Central memory CD8-positive, alpha-beta T cell (primary cell): ENCODE measurements around the gene MYO3B.

Source experiments
- ATAC-seq: fragments of 150-1000 bp; cut with Tn5 transposase; replicated peaks from 2 replicates; pipeline ENCODE4 v1.10.0; 2022; ENCODE audit warnings: mild to moderate bottlenecking, moderate FRiP score, moderate number of reproducible peaks; ENCODE audit not compliant: poor library complexity, severe bottlenecking; ENCODE audit errors: extremely low read depth
- DNase-seq, 2 donors: peaks; one replicate each; pipeline ENCODE4 v3.0.0; 2021; ENCODE audit warnings: low spot score in 2 of 2
- H3K27ac Mint-ChIP-seq: one replicate; pipeline ENCODE4 v1.8.0; 2022; ENCODE audit warnings: low read depth, mild to moderate bottlenecking, moderate library complexity, mixed read lengths
- H3K27me3 Mint-ChIP-seq: one replicate; pipeline ENCODE4 v1.8.0; 2022; ENCODE audit warnings: mixed read lengths
- H3K36me3 Mint-ChIP-seq: one replicate; pipeline ENCODE4 v1.8.0; 2022; ENCODE audit warnings: mild to moderate bottlenecking, moderate library complexity, mixed read lengths; ENCODE audit not compliant: insufficient read depth
- H3K4me1 Mint-ChIP-seq: one replicate; pipeline ENCODE4 v1.8.0; 2022; ENCODE audit warnings: mixed read lengths
- H3K4me3 Mint-ChIP-seq: one replicate; pipeline ENCODE4 v1.8.0; 2022; ENCODE audit warnings: mild to moderate bottlenecking, moderate library complexity, mixed read lengths
- H3K9me3 Mint-ChIP-seq: one replicate; pipeline ENCODE4 v1.8.0; 2022; ENCODE audit warnings: mixed read lengths

Gene MYO3B

DNA sequence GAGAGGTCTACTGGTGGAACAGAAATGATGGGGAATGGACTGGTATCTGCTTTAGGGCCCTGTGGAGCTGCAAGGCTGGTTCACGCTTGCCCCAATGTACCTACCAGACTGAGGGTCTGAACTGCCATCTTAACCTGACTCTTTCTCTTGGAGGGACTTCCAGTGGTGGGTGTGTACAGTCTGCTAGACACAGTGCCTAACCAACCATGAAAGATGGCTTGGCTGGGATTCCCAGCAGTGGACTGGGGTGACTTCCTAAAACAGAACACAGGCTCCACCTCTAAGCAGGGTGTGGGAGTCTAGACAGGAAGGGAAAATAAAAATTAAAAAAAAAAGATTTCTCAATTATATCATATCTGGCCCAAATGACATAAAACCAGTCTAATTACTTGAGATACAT is 25.5 kb upstream of the MYO3B start:
- Mint-ChIP-seq H3K4me1 (peaks cover 6% of the 10 kb centered on the region), H3K4me3 (no peak overlapping the region), H3K27ac (no peak overlapping the region), H3K36me3 (no peaks in the 10 kb centered on the region), H3K9me3 (no peaks in the 10 kb centered on the region), H3K27me3 (no peaks in the 10 kb centered on the region)
- DNase-seq = no peak
- no peak for ATAC-seq

- ATAC-seq (no peak), DNase-seq (no peak)
- no peaks in the 10 kb centered on the region for H3K27me3 Mint-ChIP-seq
- H3K4me3 Mint-ChIP-seq = no peak overlapping the region
- no peaks in the 10 kb centered on the region for H3K9me3 Mint-ChIP-seq
- H3K36me3 Mint-ChIP-seq = no peaks in the 10 kb centered on the region
- H3K4me1 Mint-ChIP-seq = peaks cover 6% of the 10 kb centered on the region
- no peak overlapping the region for H3K27ac Mint-ChIP-seq
These were observed 22.8 kb upstream of the MYO3B start for GRCh38 chr2:170155022-170155722.

DNA sequence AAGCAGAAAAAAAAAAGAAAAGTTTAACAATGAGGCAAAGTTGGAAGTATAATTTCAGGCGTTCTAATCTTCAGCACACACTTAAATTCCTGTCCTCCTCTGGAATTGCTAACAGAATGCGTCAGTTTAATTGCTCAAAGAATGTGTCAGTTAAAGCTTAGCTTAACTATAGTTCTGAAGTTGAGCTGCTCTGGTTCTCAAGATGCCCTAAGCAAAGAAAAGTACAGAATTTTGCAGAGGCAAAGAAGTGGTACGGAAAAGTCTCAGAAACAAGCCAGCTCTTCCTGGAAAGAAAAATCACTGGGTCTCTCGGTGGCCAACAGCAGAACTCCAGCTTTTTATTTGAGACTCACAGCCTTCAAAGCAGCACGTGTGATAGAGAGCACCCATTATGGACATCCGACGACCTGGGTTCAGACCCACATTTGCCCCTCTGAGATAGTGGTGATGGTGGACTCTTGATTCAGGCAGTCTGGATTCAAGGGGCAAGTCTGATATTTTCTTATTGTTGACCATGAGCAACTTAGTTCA is 22.2 kb upstream of the MYO3B start:
- H3K4me3 Mint-ChIP-seq = no peak overlapping the region
- no peak for ATAC-seq
- no peak for DNase-seq
- no peaks in the 10 kb centered on the region for H3K36me3 Mint-ChIP-seq
- H3K27me3 Mint-ChIP-seq = no peaks in the 10 kb centered on the region
- no peak overlapping the region for H3K27ac Mint-ChIP-seq
- no peaks in the 10 kb centered on the region for H3K9me3 Mint-ChIP-seq
- peaks cover 9% of the 10 kb centered on the region for H3K4me1 Mint-ChIP-seq

DNA sequence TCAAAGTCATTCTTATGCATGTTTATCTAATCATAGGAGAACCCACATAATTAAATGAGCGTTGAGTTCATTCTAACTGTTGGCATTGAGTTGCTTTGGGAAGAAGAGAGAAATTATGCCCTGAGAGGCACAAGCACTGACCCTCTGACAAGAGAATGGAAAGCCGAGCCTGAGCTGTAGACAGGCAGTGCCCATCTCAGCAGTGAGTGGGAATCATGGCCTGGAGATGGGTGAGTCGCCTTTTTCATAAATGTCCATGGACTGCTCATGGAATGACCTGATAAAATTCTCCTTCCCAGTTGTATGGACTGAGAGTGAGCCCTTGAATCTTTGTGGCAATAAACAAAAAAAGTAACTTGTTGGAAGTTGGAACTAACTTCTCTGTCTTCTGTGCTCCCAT is 21.4 kb upstream of the MYO3B start:
- H3K27me3 Mint-ChIP-seq = peaks cover 6% of the 10 kb centered on the region
- peaks cover 17% of the 10 kb centered on the region for H3K4me1 Mint-ChIP-seq
- no peaks in the 10 kb centered on the region for H3K9me3 Mint-ChIP-seq
- H3K4me3 Mint-ChIP-seq = no peak overlapping the region
- DNase-seq (no peak), ATAC-seq (no peak)
- H3K36me3 Mint-ChIP-seq = no peaks in the 10 kb centered on the region
- H3K27ac Mint-ChIP-seq = no peak overlapping the region

DNA sequence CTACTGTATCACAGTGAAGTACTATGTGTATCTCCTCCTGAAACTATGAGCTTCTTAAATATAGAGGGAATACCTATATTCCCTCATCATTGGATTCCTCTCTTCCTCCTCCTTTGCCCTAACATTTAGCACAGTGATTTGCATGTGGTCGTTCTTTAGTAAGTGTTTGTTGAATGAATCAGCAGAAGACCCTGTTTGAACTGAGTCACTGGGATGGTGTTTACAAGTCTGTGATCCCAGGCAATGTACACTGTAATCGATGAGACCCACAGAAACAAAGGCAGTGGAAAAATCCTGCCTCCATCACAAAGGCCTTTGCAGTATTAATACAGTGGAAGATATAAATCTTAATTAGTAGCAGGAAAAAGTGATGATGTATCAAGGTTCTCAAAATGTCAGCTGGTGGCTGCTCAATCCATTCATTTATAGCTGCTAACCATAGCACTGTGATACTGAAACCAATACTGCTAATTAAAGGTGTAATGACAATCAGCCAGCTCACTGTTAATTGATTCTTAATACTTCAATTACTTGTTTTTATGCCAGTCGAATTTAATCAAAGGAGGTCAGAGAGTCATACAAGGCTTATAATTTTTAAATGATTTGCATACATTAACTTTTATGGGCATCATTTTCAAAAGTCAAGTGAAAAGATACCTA is 20.8 kb upstream of the MYO3B start:
- H3K4me3 Mint-ChIP-seq = no peak overlapping the region
- no peaks in the 10 kb centered on the region for H3K36me3 Mint-ChIP-seq
- H3K27ac Mint-ChIP-seq = no peak overlapping the region
- no peaks in the 10 kb centered on the region for H3K9me3 Mint-ChIP-seq
- DNase-seq (no peak), ATAC-seq (no peak)
- peaks cover 22% of the 10 kb centered on the region for H3K4me1 Mint-ChIP-seq
- peaks cover 12% of the 10 kb centered on the region for H3K27me3 Mint-ChIP-seq

GRCh38 chr2:170159060-170159459 is 18.9 kb upstream of the MYO3B start:
- H3K4me1 Mint-ChIP-seq = peaks cover 22% of the 10 kb centered on the region
- no peaks in the 10 kb centered on the region for H3K36me3 Mint-ChIP-seq
- ATAC-seq (no peak), DNase-seq (no peak)
- no peaks in the 10 kb centered on the region for H3K9me3 Mint-ChIP-seq
- H3K27ac Mint-ChIP-seq = no peak overlapping the region
- H3K4me3 Mint-ChIP-seq = no peak overlapping the region
- H3K27me3 Mint-ChIP-seq = peaks cover 28% of the 10 kb centered on the region

DNA sequence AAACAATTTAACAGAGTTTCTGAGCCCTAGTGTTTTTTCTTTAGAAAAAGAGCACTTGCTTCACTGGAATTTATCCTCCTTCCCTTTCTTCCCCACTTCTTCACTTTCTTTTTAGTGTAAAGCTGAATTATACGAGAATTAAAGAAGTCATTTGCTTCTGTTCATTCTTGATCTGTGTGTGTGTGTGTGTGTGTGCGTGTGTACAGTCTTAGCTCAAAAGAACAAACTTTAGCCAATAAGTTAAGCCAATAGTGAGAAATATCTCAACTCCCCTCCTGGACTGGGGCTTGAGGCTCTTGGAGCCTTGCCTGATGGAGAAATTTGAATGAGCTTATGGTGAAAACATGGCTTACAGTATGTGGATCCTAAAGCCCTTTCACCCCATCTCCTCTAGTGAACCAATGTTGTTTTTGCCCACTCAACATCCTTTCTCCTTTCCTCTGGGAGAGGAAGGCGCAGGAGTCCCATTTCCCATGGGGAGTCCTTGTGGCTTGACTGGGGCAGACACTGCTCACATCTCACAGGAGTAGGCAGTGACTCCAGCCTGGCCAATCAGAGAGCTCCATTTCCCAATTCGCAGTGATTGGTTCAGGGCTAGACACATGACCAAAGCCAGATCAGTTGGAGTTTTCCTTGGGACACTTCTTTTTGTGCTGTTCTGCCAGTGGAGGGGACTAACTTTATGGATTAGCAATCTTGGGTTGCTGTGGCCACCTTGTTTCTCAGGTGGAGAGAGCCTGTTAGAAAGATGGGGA is 16.3 kb upstream of the MYO3B start:
- Mint-ChIP-seq H3K36me3 (no peaks in the 10 kb centered on the region), H3K4me3 (no peak overlapping the region), H3K27ac (no peak overlapping the region), H3K27me3 (peaks cover 28% of the 10 kb centered on the region), H3K9me3 (no peaks in the 10 kb centered on the region), H3K4me1 (peaks cover 16% of the 10 kb centered on the region)
- ATAC-seq = no peak
- no peak for DNase-seq

DNA sequence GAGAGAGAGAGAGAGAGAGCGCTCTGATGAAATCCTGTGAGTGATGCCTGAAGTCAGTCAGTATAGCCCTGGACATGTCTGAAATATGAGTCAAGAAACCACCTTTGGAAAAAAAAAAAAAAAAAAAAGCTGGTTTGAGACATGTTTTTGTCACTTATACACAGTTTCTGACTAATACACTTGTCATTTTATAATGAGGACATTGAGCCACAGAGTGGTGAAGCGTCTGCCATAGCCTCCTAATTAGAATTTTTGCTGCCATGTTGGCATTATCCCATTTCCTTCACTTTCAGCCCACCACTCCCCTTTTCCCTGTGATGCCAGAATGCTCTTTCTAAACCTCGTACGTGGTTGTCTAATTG is 15.7 kb upstream of the MYO3B start:
- peaks cover 28% of the 10 kb centered on the region for H3K27me3 Mint-ChIP-seq
- DNase-seq (no peak), ATAC-seq (no peak)
- no peak overlapping the region for H3K4me3 Mint-ChIP-seq
- no peaks in the 10 kb centered on the region for H3K36me3 Mint-ChIP-seq
- peaks cover 16% of the 10 kb centered on the region for H3K4me1 Mint-ChIP-seq
- H3K27ac Mint-ChIP-seq = no peak overlapping the region
- H3K9me3 Mint-ChIP-seq = no peaks in the 10 kb centered on the region

- Mint-ChIP-seq H3K36me3 (no peaks in the 10 kb centered on the region), H3K27ac (no peak overlapping the region), H3K9me3 (no peaks in the 10 kb centered on the region), H3K4me1 (peaks cover 16% of the 10 kb centered on the region), H3K27me3 (peaks cover 28% of the 10 kb centered on the region), H3K4me3 (no peak overlapping the region)
- ATAC-seq (no peak), DNase-seq (no peak)
These were observed 14.4 kb upstream of the MYO3B start for GRCh38 chr2:170163411-170164065.

DNA sequence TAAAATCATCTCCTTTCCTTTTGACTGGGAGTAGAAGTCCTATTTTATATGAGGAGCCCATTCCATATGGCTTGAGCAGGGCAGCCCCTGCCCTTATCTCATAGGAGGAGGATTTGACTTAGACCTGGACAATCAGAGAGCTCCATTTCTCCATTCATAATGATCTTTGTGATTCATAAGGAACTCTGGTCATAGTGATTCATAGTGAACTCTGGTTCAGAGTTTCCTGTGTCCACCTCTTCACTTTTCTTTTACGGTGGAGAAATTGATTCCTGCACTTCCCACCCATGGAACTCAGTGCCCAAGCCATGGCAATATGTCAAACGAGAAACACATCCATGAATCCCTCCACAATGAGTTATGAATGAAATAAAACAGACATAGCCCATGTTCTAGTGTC is 12.8 kb upstream of the MYO3B start:
- Mint-ChIP-seq H3K4me1 (peaks cover 16% of the 10 kb centered on the region), H3K9me3 (no peaks in the 10 kb centered on the region), H3K27me3 (peaks cover 28% of the 10 kb centered on the region), H3K4me3 (no peak overlapping the region), H3K27ac (no peak overlapping the region), H3K36me3 (no peaks in the 10 kb centered on the region)
- ATAC-seq (no peak), DNase-seq (no peak)

DNA sequence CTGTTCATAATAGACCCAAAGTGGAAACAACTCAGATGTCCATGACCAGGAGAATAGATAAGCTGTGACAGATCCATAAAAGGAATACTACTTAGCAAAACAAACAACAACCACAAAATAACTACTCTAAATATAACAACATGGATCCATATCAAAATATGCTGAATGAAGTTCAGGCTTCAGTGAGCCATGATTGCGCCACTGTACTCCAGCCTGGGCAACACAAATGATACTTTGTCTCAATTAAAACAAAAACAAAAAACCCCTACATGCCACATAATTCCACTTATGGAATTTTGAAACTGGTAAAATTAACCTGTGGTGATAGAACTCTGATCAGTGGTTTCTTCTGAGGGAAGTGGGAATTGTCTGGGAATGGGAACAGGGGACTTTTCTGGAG is 11.2 kb upstream of the MYO3B start:
- no peak for ATAC-seq
- DNase-seq = no peak
- Mint-ChIP-seq H3K4me3 (no peak overlapping the region), H3K36me3 (no peaks in the 10 kb centered on the region), H3K9me3 (no peaks in the 10 kb centered on the region), H3K4me1 (peaks cover 3% of the 10 kb centered on the region), H3K27me3 (peaks cover 20% of the 10 kb centered on the region), H3K27ac (no peak overlapping the region)

- Mint-ChIP-seq H3K9me3 (no peaks in the 10 kb centered on the region), H3K4me1 (no peaks in the 10 kb centered on the region), H3K27ac (no peak overlapping the region), H3K27me3 (no peaks in the 10 kb centered on the region), H3K36me3 (no peaks in the 10 kb centered on the region), H3K4me3 (no peak overlapping the region)
- DNase-seq = no peak
- no peak for ATAC-seq
These were observed 7.5 kb upstream of the MYO3B start for GRCh38 chr2:170170281-170171040.
